ENCODE measurements around the gene SPEN. TPM values are rescaled to one million over a fixed set of nuclear protein-coding genes. Genes with fewer than 3 reads are reported as not detected.

SPEN gene
- total and polyA plus RNA-seq, 2 of the 4 experiments (the other 2 are of a cell fraction) = 7.6 to 15.8 TPM

Small RNAs within 50 kb of the gene (microRNA-seq; reads per million reads assigned to microRNA genes)
- not detected for gene AL034555.1 (ENCODE audit: insufficient read depth, insufficient read length)
- not detected for gene AL355994.1 (ENCODE audit: insufficient read depth, insufficient read length)
- gene AL355994.5 (ENCODE audit: insufficient read depth, insufficient read length) = not detected

Small RNAs within 50 kb of the gene (small RNA-seq; reads per million reads assigned to genes)
- gene AL034555.1 (0 reads per million in 5 experiments), gene AL355994.1 (0 reads per million in 5 experiments), gene AL355994.5 (0 to 0.08 (median 0) reads per million in 5 experiments)

Other genes starting within 250 kb of the SPEN start
- gene DDI2, start 230.2 kb upstream of the SPEN start, total RNA-seq (2012; rRNA removed) = 8.6 and 13.4 TPM in 2 replicates
- 3.8 and 6.0 TPM in 2 replicates for gene DDI2, start 230.2 kb upstream of the SPEN start, polyA plus RNA-seq (2012; rRNA removed)
- 23.1 and 24.7 TPM in 2 replicates for gene PLEKHM2, start 163.4 kb upstream of the SPEN start, total RNA-seq (2012; rRNA removed)
- gene PLEKHM2, start 163.4 kb upstream of the SPEN start, polyA plus RNA-seq (2012; rRNA removed) = 48.0 and 51.2 TPM in 2 replicates
- under 0.01 TPM in 1 of 2 replicates, not detected in the other for gene SLC25A34, start 111.4 kb upstream of the SPEN start, total RNA-seq (2012; rRNA removed)
- gene SLC25A34, start 111.4 kb upstream of the SPEN start, polyA plus RNA-seq (2012; rRNA removed) = 0.72 and 1.1 TPM in 2 replicates
- not detected in 2 replicates for gene TMEM82, start 105.2 kb upstream of the SPEN start, total RNA-seq (2012; rRNA removed)
- not detected in 2 replicates for gene TMEM82, start 105.2 kb upstream of the SPEN start, polyA plus RNA-seq (2012; rRNA removed)
- 43.6 and 52.2 TPM in 2 replicates for gene FBLIM1, start 88.9 kb upstream of the SPEN start, total RNA-seq (2012; rRNA removed)
- 140 and 159 TPM in 2 replicates for gene FBLIM1, start 88.9 kb upstream of the SPEN start, polyA plus RNA-seq (2012; rRNA removed)
- gene UQCRHL, start 40.1 kb upstream of the SPEN start, total RNA-seq (2012; rRNA removed) = 1.4 and 2.8 TPM in 2 replicates
- gene UQCRHL, start 40.1 kb upstream of the SPEN start, polyA plus RNA-seq (2012; rRNA removed) = 2.4 and 2.6 TPM in 2 replicates
- gene ZBTB17, start 128.4 kb downstream of the SPEN start, total RNA-seq (2012; rRNA removed) = 26.3 and 29.7 TPM in 2 replicates
- 58.2 and 65.5 TPM in 2 replicates for gene ZBTB17, start 128.4 kb downstream of the SPEN start, polyA plus RNA-seq (2012; rRNA removed)
- gene SRARP, start 156.5 kb downstream of the SPEN start, total RNA-seq (2012; rRNA removed) = not detected in 2 replicates
- gene SRARP, start 156.5 kb downstream of the SPEN start, polyA plus RNA-seq (2012; rRNA removed) = not detected in 2 replicates
- 0.54 and 0.56 TPM in 2 replicates for gene HSPB7, start 170.3 kb downstream of the SPEN start, total RNA-seq (2012; rRNA removed)
- 3.0 and 4.3 TPM in 2 replicates for gene HSPB7, start 170.3 kb downstream of the SPEN start, polyA plus RNA-seq (2012; rRNA removed)
- gene CLCNKA, start 174.3 kb downstream of the SPEN start, total RNA-seq (2012; rRNA removed) = not detected in 2 replicates
- 0.05 TPM in 1 of 2 replicates, not detected in the other for gene CLCNKA, start 174.3 kb downstream of the SPEN start, polyA plus RNA-seq (2012; rRNA removed)
- gene CLCNKB, start 196.1 kb downstream of the SPEN start, total RNA-seq (2012; rRNA removed) = not detected in 2 replicates
- 0.09 and 0.11 TPM in 2 replicates for gene CLCNKB, start 196.1 kb downstream of the SPEN start, polyA plus RNA-seq (2012; rRNA removed)
- 0.18 and 0.28 TPM in 2 replicates for gene FAM131C, start 225.9 kb downstream of the SPEN start, total RNA-seq (2012; rRNA removed)
- 0.56 and 1.0 TPM in 2 replicates for gene FAM131C, start 225.9 kb downstream of the SPEN start, polyA plus RNA-seq (2012; rRNA removed)